ENCODE data around the gene HELLS. TPM values are rescaled to one million over a fixed set of nuclear protein-coding genes. Genes with fewer than 3 reads are reported as not detected.
"Not testable (repeated sequence)": the region's sequence is repeated elsewhere in the genome, so short reads cannot be mapped to it uniquely, and the experiment has no call there.

The HELLS gene
- total RNA-seq, 4 donors from 2014 or later, result 1.9 to 15.1 (median 7.1) TPM

DNA sequence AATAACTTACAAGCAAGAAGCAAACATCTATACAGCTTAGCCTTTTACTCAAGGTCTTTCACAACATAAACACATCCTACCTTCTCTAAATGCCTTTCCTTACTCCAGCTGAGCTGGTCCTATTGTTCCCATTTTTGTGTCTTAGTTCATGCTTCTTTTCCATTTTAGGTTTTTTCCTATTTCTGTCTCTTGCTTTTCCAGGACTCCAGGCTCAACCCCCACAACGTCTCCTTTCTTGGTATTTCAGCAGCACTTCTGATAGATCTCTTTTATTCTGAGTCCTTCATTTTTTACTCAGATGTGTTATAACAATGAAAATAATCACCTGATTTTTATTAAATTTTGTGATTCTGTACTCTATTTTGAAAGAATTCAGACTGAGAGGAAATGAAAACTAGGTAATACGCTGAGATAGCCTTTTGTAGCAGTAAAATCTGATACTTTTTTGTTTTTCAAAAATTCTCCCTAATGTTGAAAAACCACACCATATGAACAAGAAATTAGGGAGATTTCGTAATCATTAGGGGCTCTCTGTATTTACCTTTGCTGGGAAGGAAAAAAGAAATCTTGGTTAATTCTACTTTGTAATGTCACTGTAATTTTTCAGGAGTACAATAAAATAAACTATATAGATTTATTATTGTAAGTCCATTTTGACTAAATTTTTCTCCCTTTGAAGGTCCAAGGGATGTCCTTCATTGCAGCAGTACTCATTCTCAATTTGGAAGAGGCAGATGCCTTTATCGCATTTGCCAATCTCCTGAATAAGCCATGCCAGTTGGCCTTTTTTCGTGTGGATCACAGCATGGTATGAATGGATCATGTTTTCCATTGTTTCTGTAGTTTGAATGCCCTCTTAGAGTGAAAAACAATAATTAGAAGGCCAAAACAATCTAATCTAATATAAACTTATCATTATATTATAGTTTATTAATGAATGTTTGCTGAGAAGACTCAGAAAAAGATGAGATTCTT lies 24.0 kb upstream of the HELLS start:
- in situ Hi-C loops (cut with MboI; ENCODE audit: low pct_ligation_motif_present in 1 of 4, low pct_unique_long_range_greater_than_20kb in 1 of 4, low sequenced_read_pairs in 3 of 4), result no loop called here
- Histone ChIP-seq H3K4me1 (no peaks in the 10 kb centered on the region), H3K27ac (no peak overlapping the region), H3K36me3 (no peaks in the 10 kb centered on the region), H3K4me3 (no peak overlapping the region), H3K27me3 (no peaks in the 10 kb centered on the region), H3K9me3 (no peaks in the 10 kb centered on the region)
- no peak for TF ChIP-seq POLR2A (IDR thresholded peaks at IDR 0.05)
- no peak for TF ChIP-seq POLR2AphosphoS5 (IDR thresholded peaks at IDR 0.05)
- no peak for TF ChIP-seq EP300 (IDR thresholded peaks at IDR 0.05; ENCODE audit: low read depth)
- TF ChIP-seq, protein P1, sequence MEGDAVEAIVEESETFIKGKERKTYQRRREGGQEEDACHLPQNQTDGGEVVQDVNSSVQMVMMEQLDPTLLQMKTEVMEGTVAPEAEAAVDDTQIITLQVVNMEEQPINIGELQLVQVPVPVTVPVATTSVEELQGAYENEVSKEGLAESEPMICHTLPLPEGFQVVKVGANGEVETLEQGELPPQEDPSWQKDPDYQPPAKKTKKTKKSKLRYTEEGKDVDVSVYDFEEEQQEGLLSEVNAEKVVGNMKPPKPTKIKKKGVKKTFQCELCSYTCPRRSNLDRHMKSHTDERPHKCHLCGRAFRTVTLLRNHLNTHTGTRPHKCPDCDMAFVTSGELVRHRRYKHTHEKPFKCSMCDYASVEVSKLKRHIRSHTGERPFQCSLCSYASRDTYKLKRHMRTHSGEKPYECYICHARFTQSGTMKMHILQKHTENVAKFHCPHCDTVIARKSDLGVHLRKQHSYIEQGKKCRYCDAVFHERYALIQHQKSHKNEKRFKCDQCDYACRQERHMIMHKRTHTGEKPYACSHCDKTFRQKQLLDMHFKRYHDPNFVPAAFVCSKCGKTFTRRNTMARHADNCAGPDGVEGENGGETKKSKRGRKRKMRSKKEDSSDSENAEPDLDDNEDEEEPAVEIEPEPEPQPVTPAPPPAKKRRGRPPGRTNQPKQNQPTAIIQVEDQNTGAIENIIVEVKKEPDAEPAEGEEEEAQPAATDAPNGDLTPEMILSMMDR (IDR thresholded peaks at IDR 0.05), result no peak
- no peak for DNase-seq
- intact Hi-C loops (cut with DNase I; ENCODE audit: low total_unique reads), result no loop called here
- 92% methylated on average over 5 of the region's 5 CpGs for WGBS, 2 donors (ENCODE audit: low coverage in 1 of 2)

DNA sequence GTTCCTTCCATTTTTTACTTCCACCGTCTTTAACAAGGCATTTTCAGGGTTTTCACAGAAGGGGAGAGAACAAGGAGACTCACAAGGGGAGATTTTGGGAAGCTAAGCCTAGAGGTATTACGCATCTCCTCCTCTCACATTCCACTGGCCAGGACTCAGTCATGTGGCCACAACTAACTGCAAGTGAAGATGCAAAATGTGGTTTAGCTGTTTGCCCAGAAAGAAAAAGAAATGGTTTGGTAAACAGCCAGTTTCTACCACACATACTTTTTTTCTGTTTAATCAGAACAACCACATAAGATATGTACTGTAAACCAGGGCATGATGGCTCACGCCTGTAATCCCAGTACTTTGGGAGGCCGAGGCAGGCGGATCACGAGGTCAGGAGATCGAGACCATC lies 21.4 kb upstream of the HELLS start:
- in situ Hi-C loops (cut with MboI; ENCODE audit: low pct_ligation_motif_present in 1 of 4, low pct_unique_long_range_greater_than_20kb in 1 of 4, low sequenced_read_pairs in 3 of 4) (no loop called here), intact Hi-C loops (cut with DNase I; ENCODE audit: low total_unique reads) (no loop called here)
- Histone ChIP-seq H3K36me3 (peaks cover 0 to 9% (median 0%) of the 10 kb centered on the region in 4 donors), H3K27me3 (no peaks in the 10 kb centered on the region), H3K4me1 (no peaks in the 10 kb centered on the region), H3K9me3 (no peaks in the 10 kb centered on the region), H3K4me3 (no peak overlapping the region), H3K27ac (no peak overlapping the region)
- 82 to 92% methylated on average over 6 to 7 of the region's 7 CpGs for WGBS, 2 donors (ENCODE audit: low coverage in 1 of 2)
- no peak for TF ChIP-seq EP300 (IDR thresholded peaks at IDR 0.05; ENCODE audit: low read depth)
- no peak for TF ChIP-seq POLR2AphosphoS5 (IDR thresholded peaks at IDR 0.05)
- TF ChIP-seq, protein P1 (IDR thresholded peaks at IDR 0.05), result no peak
- no peak for TF ChIP-seq POLR2A (IDR thresholded peaks at IDR 0.05)
- no peak for DNase-seq

DNA sequence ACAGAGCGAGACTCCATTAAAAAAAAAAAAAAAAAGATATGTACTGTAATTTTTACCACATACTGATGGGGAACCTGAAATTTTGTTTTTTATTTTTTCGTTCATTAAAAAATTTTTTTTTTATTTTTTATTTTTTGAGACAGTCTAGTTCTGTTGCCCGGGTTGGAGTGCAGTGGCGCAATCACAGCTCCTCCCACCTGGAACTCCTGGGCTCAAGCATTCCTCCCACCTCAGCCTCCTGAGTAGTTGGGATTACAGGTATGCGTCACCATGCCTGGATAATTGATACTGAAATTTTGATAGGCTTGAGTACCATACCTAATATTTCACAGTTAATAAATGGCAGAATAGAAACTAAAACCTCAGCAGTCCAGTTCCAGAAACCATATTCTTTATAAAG lies 20.9 kb upstream of the HELLS start:
- WGBS, 2 donors (ENCODE audit: low coverage in 1 of 2), result 95 to 96% methylated on average over 5 of the region's 5 CpGs
- intact Hi-C loops (cut with DNase I; ENCODE audit: low total_unique reads), result no loop called here
- Histone ChIP-seq H3K36me3 (peaks cover 0 to 9% (median 0%) of the 10 kb centered on the region in 4 donors), H3K4me1 (no peaks in the 10 kb centered on the region), H3K27ac (no peak overlapping the region), H3K27me3 (no peaks in the 10 kb centered on the region), H3K4me3 (no peak overlapping the region), H3K9me3 (no peaks in the 10 kb centered on the region)
- in situ Hi-C loops (cut with MboI; ENCODE audit: low pct_ligation_motif_present in 1 of 4, low pct_unique_long_range_greater_than_20kb in 1 of 4, low sequenced_read_pairs in 3 of 4), result no loop called here
- no peak for TF ChIP-seq EP300 (IDR thresholded peaks at IDR 0.05; ENCODE audit: low read depth)
- no peak for TF ChIP-seq POLR2A (IDR thresholded peaks at IDR 0.05)
- no peak for TF ChIP-seq POLR2AphosphoS5 (IDR thresholded peaks at IDR 0.05)
- TF ChIP-seq, protein P1 (IDR thresholded peaks at IDR 0.05), result no peak
- no peak for DNase-seq

DNA sequence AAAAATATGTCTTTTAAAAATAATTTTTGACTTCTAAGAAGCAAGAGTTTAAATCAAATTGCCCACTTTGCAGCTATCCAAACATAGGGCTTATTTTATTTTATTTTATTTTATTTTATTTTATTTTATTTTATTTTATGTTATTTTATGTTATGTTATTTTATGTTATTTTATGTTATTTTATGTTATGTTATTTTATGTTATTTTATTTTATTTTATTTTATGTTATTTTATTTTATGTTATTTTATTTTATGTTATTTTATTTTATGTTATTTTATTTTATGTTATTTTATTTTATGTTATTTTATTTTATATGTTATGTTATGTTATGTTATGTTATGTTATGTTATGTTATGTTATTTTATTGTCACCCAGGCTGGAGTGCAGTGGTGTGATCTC lies 14.0 kb upstream of the HELLS start:
- H3K9me3 ChIP-seq; H3K4me1 ChIP-seq; H3K27ac ChIP-seq; intact Hi-C loops (cut with DNase I; ENCODE audit: low total_unique reads); H3K27me3 ChIP-seq; H3K4me3 ChIP-seq; DNase-seq; in situ Hi-C loops (cut with MboI; ENCODE audit: low pct_ligation_motif_present in 1 of 4, low pct_unique_long_range_greater_than_20kb in 1 of 4, low sequenced_read_pairs in 3 of 4); H3K36me3 ChIP-seq: not testable (repeated sequence)

All from transverse colon (tissue), 4 donors.